HG03135 (cell line): ENCODE measurements around the gene ADSL.

ENCODE experiments used
- ATAC-seq: cut with Tn5 transposase; IDR thresholded peaks from one replicate; pipeline ENCODE4 v1.9.1; 2021; ENCODE audit warnings: mild to moderate bottlenecking, moderate library complexity; ENCODE audit not compliant: unreplicated experiment

Gene ADSL

GRCh38 chr22:40403651-40404050 lies 57.4 kb downstream of the ADSL start:
- no peak for ATAC-seq

DNA sequence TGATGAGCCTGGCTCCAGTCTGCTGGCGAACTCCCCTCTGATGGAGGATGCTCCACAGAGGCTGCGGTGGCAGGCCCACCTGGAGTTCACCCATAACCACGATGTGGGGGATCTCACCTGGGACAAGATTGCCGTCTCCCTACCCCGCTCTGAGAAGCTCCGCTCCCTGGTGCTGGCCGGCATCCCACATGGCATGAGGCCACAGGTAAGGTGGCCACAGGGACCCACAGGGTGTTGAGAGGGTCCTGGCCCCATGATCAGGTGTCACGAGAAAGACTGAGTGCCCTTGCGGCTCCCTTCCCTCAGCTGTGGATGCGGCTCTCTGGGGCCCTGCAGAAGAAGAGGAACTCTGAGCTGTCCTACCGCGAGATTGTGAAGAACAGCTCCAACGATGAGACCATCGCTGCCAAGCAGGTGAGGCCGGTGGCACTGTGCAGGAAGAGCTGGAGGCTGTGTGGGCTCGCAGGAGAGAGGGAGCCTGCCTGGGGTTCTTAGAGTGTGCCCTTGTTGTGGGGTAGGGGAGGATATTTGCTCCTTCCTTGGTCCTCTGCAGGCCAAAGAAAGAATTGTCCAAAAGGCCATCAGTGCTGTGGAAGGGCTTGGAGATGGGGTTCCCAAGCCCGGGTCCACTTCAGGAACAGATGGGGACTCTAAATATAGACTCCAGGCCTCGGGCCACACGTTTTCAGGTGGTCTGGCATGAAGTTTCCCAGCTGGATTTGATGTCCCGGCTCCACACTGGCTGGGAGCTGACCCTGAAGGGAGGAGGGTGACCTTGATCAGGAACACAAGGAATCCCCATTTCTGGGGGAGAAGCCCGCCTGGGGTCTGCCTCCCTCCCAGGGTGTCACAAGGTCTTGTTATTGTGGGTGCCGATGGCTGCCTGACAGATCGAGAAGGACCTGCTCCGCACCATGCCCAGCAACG lies 58.2 kb downstream of the ADSL start:
- no peak for ATAC-seq

- no peak for ATAC-seq
Observed at GRCh38 chr22:40405178-40406062, 59.1 kb downstream of the ADSL start.

GRCh38 chr22:40406063-40406890 lies 60.0 kb downstream of the ADSL start:
- no peak for ATAC-seq

GRCh38 chr22:40407021-40407761 lies 60.9 kb downstream of the ADSL start:
- no peak for ATAC-seq

- ATAC-seq: no peak
Observed at GRCh38 chr22:40407831-40408717, 61.8 kb downstream of the ADSL start.

DNA sequence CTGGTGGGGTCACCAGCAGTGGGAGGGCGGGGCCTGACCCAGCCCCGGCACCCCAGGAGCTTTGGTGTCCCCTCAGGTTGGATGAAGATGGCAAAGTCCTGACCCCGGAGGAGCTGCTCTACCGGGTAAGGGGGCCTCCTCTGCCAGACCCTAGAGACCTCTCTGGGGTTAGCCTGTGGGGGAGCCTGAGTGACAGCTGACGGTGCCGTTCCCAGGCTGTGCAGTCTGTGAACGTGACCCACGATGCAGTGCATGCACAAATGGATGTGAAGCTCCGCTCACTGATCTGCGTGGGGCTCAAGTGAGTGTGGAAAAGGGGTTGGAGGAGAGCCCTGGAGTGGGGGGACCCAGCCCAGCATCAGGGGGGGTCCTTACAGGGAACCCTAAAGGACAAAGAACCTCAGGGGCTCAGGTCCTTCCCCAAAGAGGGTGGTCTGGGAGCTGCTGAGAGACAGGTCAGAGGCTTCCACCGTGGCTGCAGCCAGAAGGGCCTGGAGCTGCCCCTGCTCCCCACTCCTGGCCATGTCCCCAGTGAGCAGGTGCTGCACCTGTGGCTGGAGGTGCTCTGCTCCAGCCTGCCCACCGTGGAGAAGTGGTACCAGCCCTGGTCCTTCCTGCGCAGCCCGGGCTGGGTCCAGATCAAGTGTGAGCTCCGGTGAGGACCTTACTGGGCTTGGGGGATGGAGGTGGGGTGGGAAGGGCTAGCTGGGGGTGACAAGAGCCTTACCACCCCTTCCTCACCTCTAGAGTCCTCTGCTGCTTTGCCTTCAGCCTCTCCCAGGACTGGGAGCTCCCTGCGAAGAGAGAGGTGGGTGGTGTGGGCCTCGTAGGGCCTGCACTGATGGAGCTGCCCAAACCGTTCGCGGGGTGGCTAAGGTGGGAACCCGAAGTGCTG lies 62.7 kb downstream of the ADSL start:
- ATAC-seq: no peak

- no peak for ATAC-seq
Observed at GRCh38 chr22:40409613-40410113, 63.4 kb downstream of the ADSL start.

DNA sequence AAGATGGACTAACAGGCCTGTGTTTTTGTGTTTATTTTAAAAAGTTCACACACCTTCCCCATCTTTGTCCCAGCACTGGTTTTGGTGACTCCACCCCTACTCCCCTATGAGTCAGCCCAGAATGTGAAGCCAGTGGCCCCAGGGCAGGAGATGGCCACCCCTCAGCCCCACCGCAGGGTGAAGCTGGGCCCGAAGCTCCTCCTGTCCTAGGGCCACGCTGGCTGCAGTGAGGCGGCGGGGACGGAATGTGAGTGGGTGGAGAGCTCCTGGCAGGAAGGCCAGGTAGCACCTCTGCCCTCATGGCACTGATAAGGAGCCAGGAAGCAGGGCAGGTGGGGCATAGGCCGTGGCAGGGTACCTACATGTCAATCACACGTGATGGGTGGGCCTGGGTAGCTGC lies 64.0 kb downstream of the ADSL start:
- no peak for ATAC-seq

GRCh38 chr22:40410731-40411505 lies 64.6 kb downstream of the ADSL start:
- no peak for ATAC-seq

DNA sequence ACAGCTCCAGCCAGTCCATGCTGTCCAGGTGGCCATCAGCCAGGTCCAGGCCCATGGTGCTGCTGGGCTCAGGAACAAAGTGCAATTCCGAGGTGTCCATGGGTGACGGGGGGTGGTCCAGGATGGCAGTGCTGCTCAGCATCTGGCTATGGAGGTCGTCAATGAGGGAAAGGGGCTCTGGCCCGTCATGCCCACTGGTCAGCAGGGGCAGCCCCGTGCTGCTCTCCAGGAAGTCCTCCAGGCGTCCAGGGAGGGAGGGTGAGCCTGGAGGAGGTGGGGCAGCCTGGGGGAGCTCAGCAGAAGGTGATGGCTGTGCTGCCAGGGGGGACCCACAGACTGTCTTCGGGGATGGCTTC lies 65.2 kb downstream of the ADSL start:
- ATAC-seq: no peak

- peak; percentile 47 for ATAC-seq
Observed at GRCh38 chr22:40412441-40412840, 66.1 kb downstream of the ADSL start.

DNA sequence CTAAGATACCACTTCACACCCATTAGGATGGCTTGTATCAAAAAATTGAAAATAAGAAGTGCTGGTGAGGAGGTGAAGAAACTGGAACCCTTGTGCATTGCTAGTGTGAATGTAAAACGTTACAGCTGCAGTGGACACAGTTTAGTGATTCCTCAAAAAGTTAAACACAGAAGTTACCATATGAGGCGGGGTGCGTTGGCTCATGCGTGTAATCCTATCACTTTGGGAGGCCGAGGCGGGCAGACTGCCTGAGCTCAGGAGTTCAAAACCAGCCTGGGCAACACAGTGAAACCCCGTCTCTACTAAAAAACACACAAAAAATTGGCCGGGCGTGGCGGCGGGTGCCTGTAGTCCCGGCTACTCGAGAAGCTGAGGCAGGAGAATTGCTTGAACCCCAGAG lies 67.6 kb downstream of the ADSL start:
- ATAC-seq: no peak

GRCh38 chr22:40414311-40414710 lies 68.0 kb downstream of the ADSL start:
- ATAC-seq: no peak

DNA sequence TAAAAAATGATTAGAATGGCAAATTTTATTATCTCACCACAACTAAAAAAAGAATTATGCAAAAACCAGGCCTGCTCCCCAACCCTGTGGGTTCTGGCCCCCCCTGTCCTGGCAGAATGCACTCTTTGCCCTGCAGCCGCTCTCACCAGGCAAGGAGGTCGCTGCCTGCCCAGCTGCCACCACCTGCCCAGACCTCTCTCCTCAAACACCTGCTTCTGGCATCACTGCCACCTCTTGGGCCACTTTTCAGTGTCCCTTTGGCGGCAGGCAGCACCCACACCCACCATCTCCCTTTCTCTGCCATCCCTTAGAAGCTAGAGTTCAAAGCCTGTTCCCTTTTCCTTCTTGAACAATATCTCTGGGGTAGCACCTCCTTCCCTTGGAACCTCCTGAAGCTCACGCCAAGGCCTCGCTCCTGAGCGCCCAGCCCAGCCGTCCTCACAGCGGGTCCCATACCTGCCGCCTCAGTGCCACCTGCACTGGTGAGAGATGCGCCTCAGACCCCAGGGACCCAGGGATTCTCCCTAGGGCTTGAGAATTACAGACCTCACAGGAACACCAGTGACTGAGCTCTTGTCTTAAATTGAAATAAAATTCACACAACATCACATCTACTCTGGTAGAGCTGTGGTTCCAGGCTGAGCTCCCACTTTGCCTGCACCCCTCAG lies 68.7 kb downstream of the ADSL start:
- ATAC-seq: no peak

GRCh38 chr22:40415531-40416266 lies 69.4 kb downstream of the ADSL start:
- ATAC-seq: no peak
